Activated T-cell treated with anti-CD3 and anti-CD28 coated beads for 1 hour (primary cell): ENCODE data around the gene RRP1.
A peak's percentile ranks its signal among the peaks of the same experiment; 100 is the strongest.

Source experiments
- DNase-seq: peaks from one replicate; pipeline ENCODE4 v3.0.0-alpha.2; 2020; ENCODE audit warnings: low read depth

RRP1 gene, protein sequence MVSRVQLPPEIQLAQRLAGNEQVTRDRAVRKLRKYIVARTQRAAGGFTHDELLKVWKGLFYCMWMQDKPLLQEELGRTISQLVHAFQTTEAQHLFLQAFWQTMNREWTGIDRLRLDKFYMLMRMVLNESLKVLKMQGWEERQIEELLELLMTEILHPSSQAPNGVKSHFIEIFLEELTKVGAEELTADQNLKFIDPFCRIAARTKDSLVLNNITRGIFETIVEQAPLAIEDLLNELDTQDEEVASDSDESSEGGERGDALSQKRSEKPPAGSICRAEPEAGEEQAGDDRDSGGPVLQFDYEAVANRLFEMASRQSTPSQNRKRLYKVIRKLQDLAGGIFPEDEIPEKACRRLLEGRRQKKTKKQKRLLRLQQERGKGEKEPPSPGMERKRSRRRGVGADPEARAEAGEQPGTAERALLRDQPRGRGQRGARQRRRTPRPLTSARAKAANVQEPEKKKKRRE

DNA sequence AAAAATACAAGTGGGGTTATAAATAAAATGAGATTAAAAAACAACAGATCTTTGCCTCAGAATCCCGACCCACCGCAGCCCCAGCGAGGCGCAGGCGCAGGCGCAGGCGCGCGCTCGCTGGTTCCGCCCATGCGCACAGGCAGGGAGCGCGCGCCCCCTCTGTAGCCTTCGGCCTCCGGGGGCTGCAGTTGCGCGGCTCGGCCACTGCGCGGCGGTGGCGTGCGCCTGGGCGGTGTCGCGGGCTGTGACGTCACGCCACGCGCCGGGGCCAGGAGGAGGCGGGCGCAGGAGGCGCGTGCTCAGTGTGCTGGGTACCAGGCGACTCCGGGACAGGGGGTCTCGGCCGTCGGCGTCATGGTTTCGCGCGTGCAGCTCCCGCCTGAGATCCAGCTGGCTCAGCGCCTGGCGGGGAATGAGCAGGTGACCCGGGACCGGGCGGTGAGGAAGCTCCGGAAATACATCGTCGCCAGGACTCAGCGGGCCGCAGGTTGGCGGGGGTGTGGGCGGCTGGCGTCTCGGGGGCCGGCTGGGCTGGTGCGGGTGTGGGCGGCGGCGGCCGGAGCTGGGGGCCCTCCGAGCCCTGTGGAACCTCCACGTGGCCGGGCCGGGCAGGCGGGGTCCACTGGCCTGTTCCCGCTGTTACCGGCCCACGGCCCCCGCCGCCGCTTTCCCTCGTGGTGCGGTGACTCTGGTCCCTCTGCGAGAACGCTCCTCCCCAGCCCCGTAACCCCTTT lies at the start of gene RRP1:
TSS of gene RRP1 (plus strand) at position 302 of the 734 bp plus-strand sequence. CDS start at position 355, 53 bp downstream.
- peak; percentile 94 for DNase-seq

- DNase-seq = no peak
Measured at GRCh38 chr21:43739621-43740435, 49.5 kb upstream of the RRP1 start.

GRCh38 chr21:43740497-43741156 lies 48.8 kb upstream of the RRP1 start:
- DNase-seq = no peak

DNA sequence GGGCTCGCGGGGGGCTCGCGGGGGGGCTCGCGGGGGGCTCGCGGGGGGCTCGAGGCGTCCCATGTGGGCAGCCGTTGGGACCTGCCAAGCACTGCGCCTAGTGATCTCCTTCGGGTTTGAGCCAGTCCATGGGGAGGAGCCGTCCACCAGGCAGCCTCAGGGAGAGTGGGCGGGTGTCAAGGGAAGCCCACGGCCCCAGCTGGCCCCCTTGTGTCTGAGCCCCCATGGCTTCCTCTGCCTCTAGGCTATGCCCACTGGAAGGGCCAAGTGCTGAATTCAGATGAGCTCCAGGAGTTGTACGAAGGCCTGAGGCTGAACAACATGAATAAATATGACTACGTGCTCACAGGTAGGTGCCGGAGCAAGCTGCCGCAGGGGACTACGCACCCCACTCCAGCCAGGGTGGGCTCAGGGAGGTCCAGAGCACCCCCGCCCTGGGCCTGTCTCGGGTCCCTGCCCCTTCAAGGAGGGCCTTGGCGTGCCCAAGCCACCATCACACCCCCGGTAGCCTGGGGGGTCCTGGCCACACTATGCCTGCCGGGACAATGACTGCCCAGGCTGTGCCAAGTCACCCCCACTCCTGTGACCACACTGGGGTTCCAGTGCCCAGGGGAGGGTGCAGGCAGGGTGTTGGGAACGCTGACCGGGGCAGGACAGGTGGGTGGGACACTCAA lies 47.8 kb upstream of the RRP1 start:
- DNase-seq = no peak

DNA sequence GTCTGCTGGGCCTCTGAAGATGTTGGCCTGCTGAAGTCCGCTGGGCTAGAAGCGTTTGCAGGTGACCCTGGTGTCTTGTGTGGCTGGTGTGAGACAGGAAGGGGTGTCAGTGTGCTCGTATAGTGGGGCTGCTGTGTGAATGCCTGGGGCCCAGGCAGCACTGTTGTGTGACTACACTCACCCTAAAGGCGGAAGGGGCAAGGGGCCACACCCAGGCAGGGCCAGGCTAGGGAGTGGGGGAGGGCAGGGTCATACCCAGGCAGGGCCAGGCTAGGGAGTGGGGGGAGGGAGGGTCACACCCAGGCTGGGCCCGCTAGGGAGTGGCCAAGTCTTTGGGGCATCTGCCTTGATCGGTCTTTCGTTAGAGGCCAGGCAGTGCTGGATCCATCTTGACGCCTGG lies 45.4 kb upstream of the RRP1 start:
- no peak for DNase-seq

DNA sequence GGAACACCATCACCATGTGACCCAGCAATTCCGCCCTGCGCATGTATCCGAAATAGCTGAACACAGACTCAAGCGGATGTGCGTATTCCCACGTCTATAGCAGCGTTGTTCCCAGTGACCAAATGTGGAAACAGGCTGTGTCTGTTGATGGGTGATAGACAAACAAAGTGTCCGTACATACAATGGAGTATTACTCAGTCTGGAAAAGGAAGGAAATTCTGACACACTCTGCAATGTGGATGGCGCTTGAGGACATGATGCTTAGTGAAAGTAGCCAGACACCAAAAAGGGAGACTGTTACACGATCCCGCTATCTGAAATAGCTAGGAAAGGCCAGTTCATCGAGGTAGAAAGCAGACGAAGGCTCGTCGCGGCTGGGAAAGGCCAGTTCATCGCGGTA lies 44.7 kb upstream of the RRP1 start:
- DNase-seq = no peak

DNA sequence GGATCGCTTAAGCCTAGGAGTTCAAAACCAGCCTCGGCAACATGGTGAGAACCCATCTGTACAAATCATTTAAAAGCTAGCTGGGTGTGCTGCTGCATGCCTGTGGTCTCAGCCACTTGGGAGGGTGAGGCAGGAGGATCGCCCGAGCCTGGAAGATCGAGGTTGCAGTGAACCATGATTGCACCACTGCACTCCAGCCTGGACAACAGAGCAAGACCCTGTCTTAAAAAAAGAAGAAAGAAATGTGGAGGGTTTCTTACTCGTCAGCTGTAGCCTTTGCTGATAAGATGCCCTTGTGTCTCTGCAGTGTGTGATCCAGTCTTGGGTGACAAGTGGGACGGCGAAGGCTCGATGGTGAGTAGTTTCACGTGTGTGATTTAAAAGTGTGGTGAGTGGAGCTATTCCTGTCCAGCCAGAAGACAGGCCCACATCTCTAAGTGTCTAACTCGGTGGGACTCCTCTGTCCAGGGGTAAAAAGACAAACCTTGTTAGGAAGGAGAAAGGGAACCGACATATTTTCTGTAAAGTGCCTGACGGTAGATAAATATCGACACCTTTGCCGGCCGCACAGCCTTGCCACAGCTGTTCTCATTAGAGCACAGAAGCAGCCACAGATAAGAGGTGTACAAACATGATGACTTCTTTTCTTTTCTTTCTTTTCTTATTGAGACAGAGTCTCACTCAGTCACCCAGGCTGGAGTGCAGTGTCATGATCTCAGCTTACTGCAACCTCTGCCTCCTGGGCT lies 43.4 kb upstream of the RRP1 start:
- no peak for DNase-seq

DNA sequence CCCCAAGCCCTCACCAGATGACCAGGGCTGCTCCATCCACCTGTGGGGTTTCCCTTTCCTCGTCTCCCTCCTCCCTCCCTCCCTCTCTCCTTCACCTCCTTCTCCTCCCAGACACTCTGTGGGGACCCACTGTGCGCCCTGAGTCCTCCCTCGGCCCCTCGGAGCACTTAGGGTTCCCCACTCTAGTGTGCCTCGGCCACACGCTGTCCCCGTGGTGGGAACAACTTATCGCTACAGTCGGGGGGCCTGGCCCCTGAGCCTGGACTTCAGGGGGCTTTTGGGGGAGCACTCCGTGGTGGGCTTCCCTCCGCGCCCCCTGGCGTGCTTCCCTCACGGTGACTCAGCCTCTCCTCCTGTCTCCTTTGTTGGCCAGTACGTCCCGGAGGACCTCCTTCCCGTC lies 40.8 kb upstream of the RRP1 start:
- no peak for DNase-seq

- DNase-seq = no peak
Measured at GRCh38 chr21:43749651-43750262, 39.6 kb upstream of the RRP1 start.

DNA sequence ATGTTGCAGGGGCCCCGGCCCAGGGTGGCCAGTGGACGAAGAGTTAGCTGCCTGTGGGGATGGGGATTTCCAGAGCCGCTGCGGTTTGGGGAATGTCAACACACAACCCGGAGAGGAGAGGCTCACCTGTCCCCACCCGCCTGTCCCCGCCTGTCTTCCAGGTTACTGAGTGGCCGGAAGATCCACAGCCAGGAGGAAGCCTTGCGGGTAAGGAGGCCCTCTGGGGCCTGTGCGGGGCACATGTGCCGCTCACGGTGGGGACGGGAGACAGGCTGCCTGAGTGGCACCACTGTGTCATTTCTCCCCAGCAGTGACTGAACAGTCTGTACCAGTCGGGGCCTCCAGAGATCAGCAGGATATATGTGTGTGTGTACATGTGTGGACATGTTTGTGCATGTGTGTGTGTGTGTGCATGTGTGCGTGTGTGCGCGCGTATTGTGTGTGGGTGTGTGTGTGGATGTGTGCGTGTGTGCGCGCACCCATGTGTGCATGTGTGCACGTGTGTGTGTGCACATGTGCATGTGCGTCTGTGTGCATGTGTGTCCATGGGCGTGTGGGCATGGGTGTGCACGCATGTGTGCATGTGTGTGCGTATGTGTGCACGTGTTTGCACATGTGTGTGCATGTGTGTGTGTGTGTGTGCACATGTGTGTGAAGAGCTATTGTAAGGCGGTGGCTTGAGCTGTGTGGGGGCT lies 38.9 kb upstream of the RRP1 start:
- DNase-seq = no peak

GRCh38 chr21:43751955-43752591 lies 37.3 kb upstream of the RRP1 start:
- DNase-seq = no peak

GRCh38 chr21:43752758-43753438 lies 36.5 kb upstream of the RRP1 start:
- DNase-seq = no peak

DNA sequence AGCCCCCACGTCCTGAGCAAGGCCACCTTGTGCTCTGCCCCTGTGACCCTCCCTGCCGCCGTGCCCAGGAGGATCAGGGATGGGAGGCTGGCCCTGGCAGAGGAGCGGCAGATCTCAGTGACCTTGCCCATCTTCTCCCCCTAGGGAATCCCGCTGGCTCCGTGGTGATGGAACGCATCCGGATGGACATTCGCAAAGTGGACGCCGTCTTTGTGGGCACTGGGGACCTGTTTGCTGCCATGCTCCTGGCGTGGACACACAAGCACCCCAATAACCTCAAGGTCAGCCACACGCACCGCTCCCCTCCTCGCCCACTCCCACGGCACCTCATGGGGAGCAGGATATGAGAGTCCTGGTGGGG lies 36.0 kb upstream of the RRP1 start:
- no peak for DNase-seq

DNA sequence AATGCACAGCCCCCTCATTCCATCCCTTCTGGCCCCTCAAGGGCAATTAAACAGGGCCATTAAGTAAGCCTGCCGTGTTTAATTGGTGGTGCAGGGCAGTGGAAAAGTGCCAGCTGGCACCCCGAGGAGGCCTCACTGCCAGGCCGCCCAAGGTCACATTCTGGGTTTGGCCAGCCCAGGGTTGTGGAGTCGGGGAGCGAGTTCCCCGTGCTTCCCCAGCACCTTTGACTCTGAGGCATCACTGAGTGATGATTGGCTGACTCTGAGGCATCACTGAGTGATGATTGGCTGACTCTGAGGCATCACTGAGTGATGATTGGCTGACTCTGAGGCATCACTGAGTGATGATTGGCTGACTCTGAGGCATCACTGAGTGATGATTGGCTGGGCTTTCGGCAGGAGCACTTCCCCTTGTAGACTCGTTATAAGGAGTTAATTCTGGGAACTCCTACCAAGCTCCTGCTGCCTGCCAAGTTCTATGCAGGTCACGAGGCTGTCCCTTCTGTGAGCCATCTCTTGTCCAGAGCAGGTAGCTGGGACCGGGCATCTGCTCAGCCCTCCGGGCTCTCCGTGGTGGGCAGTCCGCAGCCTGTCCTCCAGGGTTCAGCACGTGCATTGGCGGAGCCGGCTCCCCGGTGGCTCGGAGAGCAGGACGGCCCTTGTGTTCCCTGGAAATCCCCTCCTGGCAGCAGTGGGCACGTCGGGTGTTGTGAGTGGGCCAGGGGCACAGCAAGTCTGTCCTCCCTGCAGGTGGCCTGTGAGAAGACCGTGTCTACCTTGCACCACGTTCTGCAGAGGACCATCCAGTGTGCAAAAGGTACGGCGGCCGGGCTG lies 34.2 kb upstream of the RRP1 start:
- no peak for DNase-seq

DNA sequence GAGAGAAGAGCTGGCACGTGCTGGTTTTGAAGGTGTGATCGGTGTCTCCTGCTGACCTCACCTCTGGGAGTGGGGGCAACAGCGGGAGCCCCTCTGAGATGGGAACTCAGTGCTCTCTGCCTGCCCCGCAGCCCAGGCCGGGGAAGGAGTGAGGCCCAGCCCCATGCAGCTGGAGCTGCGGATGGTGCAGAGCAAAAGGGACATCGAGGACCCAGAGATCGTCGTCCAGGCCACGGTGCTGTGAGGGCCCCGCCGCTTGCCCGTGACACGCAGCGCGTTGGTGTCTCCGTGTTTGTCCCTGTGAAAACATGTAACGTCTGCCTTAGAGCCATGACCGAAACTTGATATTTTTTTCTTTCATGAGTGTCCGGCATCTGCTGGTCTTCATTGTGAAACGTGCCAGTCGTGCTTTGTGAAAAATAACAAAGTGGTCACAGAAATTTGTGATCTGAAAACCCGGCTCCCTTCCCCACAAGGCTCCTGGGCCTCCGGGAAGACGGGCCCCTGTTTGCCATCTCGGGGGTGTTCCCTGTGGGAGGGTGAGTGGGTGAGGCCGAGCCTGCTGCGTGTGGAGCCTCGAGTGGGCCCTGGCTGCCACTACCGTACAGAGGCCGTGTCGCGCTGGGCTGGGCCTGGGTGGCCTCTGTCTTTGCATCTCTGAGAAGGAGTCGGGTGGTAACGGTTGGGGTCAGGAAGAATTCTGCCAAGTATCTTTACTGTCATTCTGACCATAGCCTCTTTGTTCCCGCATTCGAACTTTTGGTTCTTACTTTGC lies 33.4 kb upstream of the RRP1 start:
- DNase-seq = no peak

DNA sequence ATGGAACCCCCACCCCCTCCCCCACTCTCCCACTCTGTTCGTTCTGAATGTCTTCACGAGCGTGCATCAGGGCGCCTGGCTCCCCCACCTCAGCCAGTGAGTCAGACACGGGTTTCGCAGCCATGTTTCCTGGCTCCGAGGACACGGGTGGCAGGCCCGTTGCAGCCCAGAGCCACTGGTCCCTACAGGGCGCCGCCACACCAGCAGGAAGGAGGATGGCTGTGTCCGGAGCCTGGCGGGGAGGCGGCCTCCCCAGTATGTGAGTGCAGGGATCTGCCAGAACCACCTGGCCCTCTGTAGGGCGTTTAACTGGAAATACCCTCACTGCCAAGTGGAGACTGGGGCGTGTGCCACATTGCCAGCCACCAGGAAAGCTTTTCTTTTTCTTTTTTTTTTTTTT lies 31.8 kb upstream of the RRP1 start:
- no peak for DNase-seq

DNA sequence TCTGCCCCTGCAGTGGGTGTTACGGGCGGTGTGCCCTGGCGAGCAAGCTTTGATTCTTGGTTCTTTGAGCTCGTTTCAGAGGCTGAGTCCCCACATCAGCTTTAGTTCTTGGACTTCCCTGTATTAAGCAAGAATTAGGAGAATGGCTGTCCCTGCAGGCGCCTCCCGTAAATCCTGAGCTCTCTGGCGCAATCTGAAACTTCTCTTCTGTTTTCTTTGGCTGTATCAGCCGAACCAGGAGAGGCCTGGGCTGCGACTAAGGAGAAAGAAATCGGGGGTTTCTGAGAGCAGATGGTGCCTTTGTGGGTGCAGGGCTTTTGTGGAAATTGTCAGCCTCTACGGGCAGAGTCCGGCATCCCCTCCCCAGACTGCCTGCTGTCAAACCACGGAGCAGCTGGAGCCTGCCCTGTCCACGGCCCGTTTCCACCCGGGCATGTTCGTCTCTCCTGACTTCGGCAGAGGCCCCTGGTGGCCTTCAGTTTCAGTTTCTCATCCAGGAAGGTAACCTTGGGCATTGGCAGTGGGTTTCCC lies 31.2 kb upstream of the RRP1 start:
- no peak for DNase-seq
